ENCODE results near the gene UBQLN4.
A peak's percentile ranks its signal among the peaks of the same experiment; 100 is the strongest.

Gene UBQLN4

DNA sequence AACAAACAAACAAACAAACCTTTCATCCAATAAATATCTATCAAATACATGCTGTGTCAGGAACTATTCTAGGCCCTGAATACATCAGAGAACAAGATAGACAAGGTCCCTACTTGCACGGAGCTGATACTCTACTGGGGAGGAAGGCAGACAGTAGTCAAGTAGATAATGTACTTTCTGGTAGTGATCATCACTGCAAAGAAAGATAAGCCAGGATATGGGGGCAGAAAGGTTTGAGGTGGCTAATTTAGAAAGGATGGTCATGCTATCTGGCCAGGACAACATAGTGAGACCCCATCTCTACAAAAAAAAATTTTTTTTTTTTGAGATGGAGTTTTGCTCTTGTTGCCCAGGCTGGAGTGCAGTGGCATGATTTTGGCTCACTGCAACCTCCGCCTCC, 38.0 kb upstream of the UBQLN4 start:
- Histone ChIP-seq H3K27ac (ENCODE audit: low read depth, low read length) (no peak overlapping the region), H3K9me2 (replicated peaks; ENCODE audit: insufficient read depth, low read length) (no peaks in the 10 kb centered on the region), H3K4me3 (ENCODE audit: insufficient read depth, low read length, poor library complexity, severe bottlenecking) (no peak overlapping the region), H4K20me1 (ENCODE audit: low read depth, low read length) (no peaks in the 10 kb centered on the region), H3K79me2 (ENCODE audit: insufficient read depth, low read length) (no peaks in the 10 kb centered on the region), H3K36me3 (ENCODE audit: low read length) (no peaks in the 10 kb centered on the region), H2AFZ (ENCODE audit: low read depth, low read length, severe bottlenecking) (no peak overlapping the region), H3K9me3 (ENCODE audit: insufficient read depth, low read length) (no peaks in the 10 kb centered on the region), H3K4me2 (ENCODE audit: low read depth, low read length, poor library complexity, severe bottlenecking) (no peak overlapping the region), H3F3A (ENCODE audit: insufficient read depth) (no peaks in the 10 kb centered on the region), H3K9ac (ENCODE audit: low read length) (no peak overlapping the region), H3K27me3 (ENCODE audit: low read length) (no peaks in the 10 kb centered on the region)
- TF ChIP-seq EZH2phosphoT487 (conservative IDR thresholded peaks at IDR 0.05; ENCODE audit: low read length) = no peak
- TF ChIP-seq, protein P1, sequence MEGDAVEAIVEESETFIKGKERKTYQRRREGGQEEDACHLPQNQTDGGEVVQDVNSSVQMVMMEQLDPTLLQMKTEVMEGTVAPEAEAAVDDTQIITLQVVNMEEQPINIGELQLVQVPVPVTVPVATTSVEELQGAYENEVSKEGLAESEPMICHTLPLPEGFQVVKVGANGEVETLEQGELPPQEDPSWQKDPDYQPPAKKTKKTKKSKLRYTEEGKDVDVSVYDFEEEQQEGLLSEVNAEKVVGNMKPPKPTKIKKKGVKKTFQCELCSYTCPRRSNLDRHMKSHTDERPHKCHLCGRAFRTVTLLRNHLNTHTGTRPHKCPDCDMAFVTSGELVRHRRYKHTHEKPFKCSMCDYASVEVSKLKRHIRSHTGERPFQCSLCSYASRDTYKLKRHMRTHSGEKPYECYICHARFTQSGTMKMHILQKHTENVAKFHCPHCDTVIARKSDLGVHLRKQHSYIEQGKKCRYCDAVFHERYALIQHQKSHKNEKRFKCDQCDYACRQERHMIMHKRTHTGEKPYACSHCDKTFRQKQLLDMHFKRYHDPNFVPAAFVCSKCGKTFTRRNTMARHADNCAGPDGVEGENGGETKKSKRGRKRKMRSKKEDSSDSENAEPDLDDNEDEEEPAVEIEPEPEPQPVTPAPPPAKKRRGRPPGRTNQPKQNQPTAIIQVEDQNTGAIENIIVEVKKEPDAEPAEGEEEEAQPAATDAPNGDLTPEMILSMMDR (IDR thresholded peaks at IDR 0.05; ENCODE audit: insufficient read depth, low read length, poor library complexity, severe bottlenecking) = no peak

DNA sequence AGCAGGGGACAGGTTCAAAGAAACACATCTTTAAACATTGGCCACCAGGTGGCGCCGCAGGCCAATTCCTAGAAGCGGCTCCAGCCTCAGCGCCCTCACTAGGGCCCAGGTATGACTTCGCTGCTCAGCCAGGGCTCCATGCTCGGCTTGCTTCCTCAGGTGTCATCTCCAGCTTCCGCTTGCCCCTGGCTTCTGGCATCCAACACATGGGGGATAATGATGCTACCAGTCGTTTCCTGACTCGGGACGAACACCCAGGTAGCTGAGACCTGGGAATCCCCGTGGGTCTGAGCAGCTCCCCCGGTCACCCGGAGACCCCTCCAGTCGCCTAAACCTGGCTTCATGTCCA, 37.2 kb upstream of the UBQLN4 start:
- Histone ChIP-seq H3K27ac (ENCODE audit: low read depth, low read length) (no peak overlapping the region), H3K36me3 (ENCODE audit: low read length) (no peaks in the 10 kb centered on the region), H3K9me2 (replicated peaks; ENCODE audit: insufficient read depth, low read length) (no peaks in the 10 kb centered on the region), H3K9ac (ENCODE audit: low read length) (no peak overlapping the region), H3K4me2 (ENCODE audit: low read depth, low read length, poor library complexity, severe bottlenecking) (no peak overlapping the region), H3K79me2 (ENCODE audit: insufficient read depth, low read length) (no peaks in the 10 kb centered on the region), H3K4me3 (ENCODE audit: insufficient read depth, low read length, poor library complexity, severe bottlenecking) (no peak overlapping the region), H3K27me3 (ENCODE audit: low read length) (no peaks in the 10 kb centered on the region), H3F3A (ENCODE audit: insufficient read depth) (no peaks in the 10 kb centered on the region), H2AFZ (ENCODE audit: low read depth, low read length, severe bottlenecking) (no peak overlapping the region), H4K20me1 (ENCODE audit: low read depth, low read length) (no peaks in the 10 kb centered on the region), H3K9me3 (ENCODE audit: insufficient read depth, low read length) (no peaks in the 10 kb centered on the region)
- TF ChIP-seq EZH2phosphoT487 (conservative IDR thresholded peaks at IDR 0.05; ENCODE audit: low read length) = no peak
- TF ChIP-seq, protein P1 (IDR thresholded peaks at IDR 0.05; ENCODE audit: insufficient read depth, low read length, poor library complexity, severe bottlenecking) = peak; percentile 57

DNA sequence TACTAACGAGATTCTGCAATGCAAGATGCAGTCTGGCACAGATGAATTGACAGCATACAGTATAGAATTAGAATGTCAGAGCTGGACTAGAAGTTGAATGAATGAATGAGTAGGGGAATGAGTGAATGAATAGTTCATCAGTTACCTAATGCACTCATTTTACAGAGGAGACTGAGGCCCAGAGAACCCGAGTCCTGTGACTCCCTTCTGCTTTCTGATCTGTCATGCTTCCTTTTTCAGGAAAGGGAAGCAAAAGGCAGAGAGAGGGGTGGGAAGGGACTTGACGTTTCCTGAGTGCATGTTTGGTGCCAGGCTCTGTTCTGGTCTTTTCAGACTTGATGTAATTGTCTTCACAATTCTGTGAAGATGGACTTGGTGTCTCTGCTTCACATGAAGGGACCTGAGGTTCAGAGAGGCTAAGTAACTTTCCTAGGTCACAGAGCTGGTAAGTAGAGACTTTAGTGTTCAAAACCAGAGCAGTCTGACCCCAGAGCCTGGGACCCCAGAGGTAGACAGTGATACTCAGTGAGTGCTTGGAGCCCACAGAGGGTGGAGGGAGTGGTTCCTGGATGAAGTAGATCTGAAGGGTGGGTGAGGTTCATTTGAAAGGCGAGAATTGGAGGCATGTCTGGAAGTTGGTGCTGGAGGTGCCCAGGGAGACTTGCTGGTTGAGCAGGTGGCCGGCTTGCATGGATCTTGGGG, 36.7 kb upstream of the UBQLN4 start:
- Histone ChIP-seq H3K9me2 (replicated peaks; ENCODE audit: insufficient read depth, low read length) (no peaks in the 10 kb centered on the region), H3K27me3 (ENCODE audit: low read length) (no peaks in the 10 kb centered on the region), H2AFZ (ENCODE audit: low read depth, low read length, severe bottlenecking) (no peak overlapping the region), H3K9ac (ENCODE audit: low read length) (no peak overlapping the region), H3K9me3 (ENCODE audit: insufficient read depth, low read length) (no peaks in the 10 kb centered on the region), H3K79me2 (ENCODE audit: insufficient read depth, low read length) (no peaks in the 10 kb centered on the region), H3K36me3 (ENCODE audit: low read length) (no peaks in the 10 kb centered on the region), H3F3A (ENCODE audit: insufficient read depth) (no peaks in the 10 kb centered on the region), H3K27ac (ENCODE audit: low read depth, low read length) (no peak overlapping the region), H3K4me3 (ENCODE audit: insufficient read depth, low read length, poor library complexity, severe bottlenecking) (no peak overlapping the region), H3K4me2 (ENCODE audit: low read depth, low read length, poor library complexity, severe bottlenecking) (no peak overlapping the region), H4K20me1 (ENCODE audit: low read depth, low read length) (no peaks in the 10 kb centered on the region)
- no peak for TF ChIP-seq EZH2phosphoT487 (conservative IDR thresholded peaks at IDR 0.05; ENCODE audit: low read length)
- TF ChIP-seq, protein P1 (IDR thresholded peaks at IDR 0.05; ENCODE audit: insufficient read depth, low read length, poor library complexity, severe bottlenecking) = no peak
